Activated naive CD8-positive, alpha-beta T cell treated with anti-CD3 and anti-CD28 coated beads, Interleukin-2, amount 50 U/mL, for 24 hours (primary cell): ENCODE data around the gene ATG101.

ENCODE experiments used
- ATAC-seq: fragments of 150-1000 bp; cut with Tn5 transposase; one replicate; pipeline ENCODE4 v1.10.0; 2021
- DNase-seq: peaks from one replicate; pipeline ENCODE4 v3.0.0; 2021
- H3K27ac Mint-ChIP-seq: one replicate; pipeline ENCODE4 v1.8.0; 2021; ENCODE audit warnings: mild to moderate bottlenecking, mixed read lengths
- H3K27me3 Mint-ChIP-seq: one replicate; pipeline ENCODE4 v1.8.0; 2021; ENCODE audit warnings: mixed read lengths
- H3K36me3 Mint-ChIP-seq: one replicate; pipeline ENCODE4 v1.8.0; 2021; ENCODE audit warnings: low read depth, mixed read lengths
- H3K4me1 Mint-ChIP-seq: one replicate; pipeline ENCODE4 v1.8.0; 2021; ENCODE audit warnings: mixed read lengths
- H3K4me3 Mint-ChIP-seq: one replicate; pipeline ENCODE4 v1.8.0; 2021; ENCODE audit warnings: mild to moderate bottlenecking, moderate library complexity, mixed read lengths
- H3K9me3 Mint-ChIP-seq: one replicate; pipeline ENCODE4 v1.8.0; 2021; ENCODE audit warnings: mixed read lengths

ATG101 gene

GRCh38 chr12:52050116-52050757 lies 19.5 kb upstream of the ATG101 start:
- H3K27ac Mint-ChIP-seq, result peak overlapping the region; percentile 92
- DNase-seq (no peak), ATAC-seq (no peak)
- no peaks in the 10 kb centered on the region for H3K9me3 Mint-ChIP-seq
- peaks cover 30% of the 10 kb centered on the region for H3K36me3 Mint-ChIP-seq
- H3K4me3 Mint-ChIP-seq, result peak overlapping the region; percentile 99
- H3K4me1 Mint-ChIP-seq, result peaks cover 52% of the 10 kb centered on the region
- H3K27me3 Mint-ChIP-seq, result no peaks in the 10 kb centered on the region

GRCh38 chr12:52050758-52051541 lies 18.8 kb upstream of the ATG101 start, which contains the start of gene NR4A1:
Gene NR4A1, plus strand, starts transcription at chr12:52051442. Its CDS starts 2,887 bp downstream, at chr12:52054329.
- Mint-ChIP-seq H3K36me3 (peaks cover 34% of the 10 kb centered on the region), H3K27ac (peak within 1 kb of the TSS; percentile 98), H3K4me3 (peak within 1 kb of the TSS; percentile 99), H3K4me1 (peaks cover 45% of the 10 kb centered on the region), H3K27me3 (no peaks in the 10 kb centered on the region), H3K9me3 (no peaks in the 10 kb centered on the region)
- DNase-seq (peak; percentile 100), ATAC-seq (peak; percentile 86)

- Mint-ChIP-seq H3K4me1 (peaks cover 40% of the 10 kb centered on the region), H3K27ac (peak overlapping the region; percentile 98), H3K27me3 (no peaks in the 10 kb centered on the region), H3K36me3 (peaks cover 40% of the 10 kb centered on the region), H3K9me3 (no peaks in the 10 kb centered on the region), H3K4me3 (peak overlapping the region; percentile 99)
- no peak for ATAC-seq
- DNase-seq, result no peak
Measured at GRCh38 chr12:52052468-52053186, 17.2 kb upstream of the ATG101 start.

- DNase-seq (no peak), ATAC-seq (no peak)
- peaks cover 44% of the 10 kb centered on the region for H3K36me3 Mint-ChIP-seq
- peaks cover 40% of the 10 kb centered on the region for H3K4me1 Mint-ChIP-seq
- no peaks in the 10 kb centered on the region for H3K9me3 Mint-ChIP-seq
- peak overlapping the region; percentile 99 for H3K4me3 Mint-ChIP-seq
- no peaks in the 10 kb centered on the region for H3K27me3 Mint-ChIP-seq
- peak overlapping the region; percentile 22 for H3K27ac Mint-ChIP-seq
Measured at GRCh38 chr12:52053536-52054209, 16.1 kb upstream of the ATG101 start.

GRCh38 chr12:52054231-52054832 lies 15.4 kb upstream of the ATG101 start:
- Mint-ChIP-seq H3K36me3 (peaks cover 45% of the 10 kb centered on the region), H3K4me3 (peak overlapping the region; percentile 99), H3K27ac (no peak overlapping the region)

GRCh38 chr12:52054833-52055730 lies 14.7 kb upstream of the ATG101 start:
- H3K4me1 Mint-ChIP-seq, result peaks cover 30% of the 10 kb centered on the region
- H3K27ac Mint-ChIP-seq, result no peak overlapping the region
- H3K4me3 Mint-ChIP-seq, result no peak overlapping the region
- no peaks in the 10 kb centered on the region for H3K27me3 Mint-ChIP-seq
- H3K36me3 Mint-ChIP-seq, result peaks cover 51% of the 10 kb centered on the region
- DNase-seq (no peak), ATAC-seq (no peak)
- H3K9me3 Mint-ChIP-seq, result no peaks in the 10 kb centered on the region

More at GRCh38 chr12:52054231-52054832, 15.4 kb upstream of the ATG101 start:
- DNase-seq (no peak), ATAC-seq (no peak)
- Mint-ChIP-seq H3K27me3 (no peaks in the 10 kb centered on the region), H3K4me1 (peaks cover 37% of the 10 kb centered on the region), H3K9me3 (no peaks in the 10 kb centered on the region)

GRCh38 chr12:52055731-52056711 lies 13.8 kb upstream of the ATG101 start:
- DNase-seq, result no peak
- peaks cover 51% of the 10 kb centered on the region for H3K36me3 Mint-ChIP-seq
- H3K9me3 Mint-ChIP-seq, result no peaks in the 10 kb centered on the region
- no peak for ATAC-seq
- H3K27ac Mint-ChIP-seq, result no peak overlapping the region
- H3K4me1 Mint-ChIP-seq, result peaks cover 23% of the 10 kb centered on the region
- no peaks in the 10 kb centered on the region for H3K27me3 Mint-ChIP-seq
- H3K4me3 Mint-ChIP-seq, result no peak overlapping the region

- Mint-ChIP-seq H3K4me1 (peaks cover 18% of the 10 kb centered on the region), H3K9me3 (no peaks in the 10 kb centered on the region), H3K4me3 (no peak overlapping the region), H3K36me3 (peaks cover 44% of the 10 kb centered on the region), H3K27me3 (no peaks in the 10 kb centered on the region), H3K27ac (no peak overlapping the region)
- DNase-seq (no peak), ATAC-seq (no peak)
Measured at GRCh38 chr12:52056801-52057637, 12.8 kb upstream of the ATG101 start.

GRCh38 chr12:52057638-52058576 lies 11.9 kb upstream of the ATG101 start:
- H3K27me3 Mint-ChIP-seq, result no peaks in the 10 kb centered on the region

GRCh38 chr12:52058631-52059361 lies 11.0 kb upstream of the ATG101 start:
- no peak overlapping the region for H3K4me3 Mint-ChIP-seq
- H3K27me3 Mint-ChIP-seq, result no peaks in the 10 kb centered on the region
- H3K27ac Mint-ChIP-seq, result no peak overlapping the region
- H3K9me3 Mint-ChIP-seq, result no peaks in the 10 kb centered on the region
- ATAC-seq (no peak), DNase-seq (no peak)
- H3K36me3 Mint-ChIP-seq, result peaks cover 33% of the 10 kb centered on the region
- peaks cover 6% of the 10 kb centered on the region for H3K4me1 Mint-ChIP-seq

More at GRCh38 chr12:52057638-52058576, 11.9 kb upstream of the ATG101 start:
- peaks cover 12% of the 10 kb centered on the region for H3K4me1 Mint-ChIP-seq
- peaks cover 36% of the 10 kb centered on the region for H3K36me3 Mint-ChIP-seq
- DNase-seq (no peak), ATAC-seq (no peak)
- H3K4me3 Mint-ChIP-seq, result no peak overlapping the region
- H3K27ac Mint-ChIP-seq, result no peak overlapping the region
- H3K9me3 Mint-ChIP-seq, result no peaks in the 10 kb centered on the region
